A549 (cell line): ENCODE results near the gene CRYBB3.
"Not testable (repeated sequence)": the region's sequence is repeated elsewhere in the genome, so short reads cannot be mapped to it uniquely, and the experiment has no call there.

Source experiments
- CEBPB ChIP-seq, 2 experiments: fragments of >200 bp in 1 of 2; sonication (Bioruptor Twin) in 1 of 2; formaldehyde crosslinking in 1 of 2; IDR thresholded peaks; 2 replicates each; pipeline ENCODE4 v1.6.1; 2012 to 2016
- CHD4 ChIP-seq: fragments of 200-600 bp; sonication (generic); IDR thresholded peaks from 2 replicates; pipeline ENCODE4 v1.6.1; 2016; ENCODE audit warnings: antibody characterized with exemption, mild to moderate bottlenecking, borderline replicate concordance
- CTCF ChIP-seq: fragments of >200 bp; sonication (Bioruptor Twin); formaldehyde crosslinking; IDR thresholded peaks from 3 replicates; pipeline ENCODE4 v1.5.1; 2016
- JUN ChIP-seq, 2 experiments: fragments of >200 bp; sonication (Bioruptor Twin); formaldehyde crosslinking; IDR thresholded peaks; 2 replicates in 1 of 2; 3 replicates in 1 of 2; pipeline ENCODE4 v1.6.1; 2016 to 2017
- POLR2A ChIP-seq: IDR thresholded peaks from 2 replicates; pipeline ENCODE4 v1.6.1; 2012; ENCODE audit warnings: mild to moderate bottlenecking, low read length
- RFX5 ChIP-seq: fragments of 450-650 bp; IDR thresholded peaks from 2 replicates; pipeline ENCODE4 v1.7.1; 2014; ENCODE audit warnings: antibody characterized with exemption, mild to moderate bottlenecking, moderate library complexity
- SMC3 ChIP-seq: fragments of >200 bp; sonication (Bioruptor Twin); formaldehyde crosslinking; IDR thresholded peaks from 3 replicates; pipeline ENCODE4 v1.6.1; 2018; ENCODE audit warnings: inconsistent platforms

DNA sequence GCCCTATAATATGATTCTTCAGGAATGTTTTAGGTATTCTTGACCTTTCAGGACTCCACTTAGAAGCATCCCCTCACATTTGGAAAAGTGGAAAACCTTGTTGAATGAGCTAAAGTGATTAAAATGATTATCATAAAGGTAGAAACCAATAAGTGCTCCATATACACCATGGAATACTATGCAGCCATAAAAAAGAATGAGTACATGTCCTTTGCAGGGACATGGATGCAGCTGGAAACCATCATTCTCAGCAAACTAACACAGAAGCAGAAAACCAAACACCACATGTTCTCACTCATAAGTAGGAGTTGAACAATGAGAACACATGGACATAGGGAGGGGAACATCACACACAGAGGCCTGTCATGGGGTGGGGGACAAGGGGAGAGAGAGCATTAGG is 34.0 kb downstream of the CRYBB3 start:
- TF ChIP-seq CTCF; POLR2A; CHD4; JUN (IDR thresholded peaks at IDR 0.05); CEBPB (IDR thresholded peaks at IDR 0.05); SMC3; RFX5: not testable (repeated sequence)
